HG02973 (cell line): ENCODE data around the gene ZBED4.

Experiments used
- ATAC-seq: cut with Tn5 transposase; IDR thresholded peaks from one replicate; pipeline ENCODE4 v1.9.1; 2021; ENCODE audit warnings: moderate library complexity; ENCODE audit not compliant: unreplicated experiment

The ZBED4 gene

GRCh38 chr22:49853981-49854831 is 562 bp downstream of the ZBED4 start:
- ATAC-seq = peak; percentile 4

DNA sequence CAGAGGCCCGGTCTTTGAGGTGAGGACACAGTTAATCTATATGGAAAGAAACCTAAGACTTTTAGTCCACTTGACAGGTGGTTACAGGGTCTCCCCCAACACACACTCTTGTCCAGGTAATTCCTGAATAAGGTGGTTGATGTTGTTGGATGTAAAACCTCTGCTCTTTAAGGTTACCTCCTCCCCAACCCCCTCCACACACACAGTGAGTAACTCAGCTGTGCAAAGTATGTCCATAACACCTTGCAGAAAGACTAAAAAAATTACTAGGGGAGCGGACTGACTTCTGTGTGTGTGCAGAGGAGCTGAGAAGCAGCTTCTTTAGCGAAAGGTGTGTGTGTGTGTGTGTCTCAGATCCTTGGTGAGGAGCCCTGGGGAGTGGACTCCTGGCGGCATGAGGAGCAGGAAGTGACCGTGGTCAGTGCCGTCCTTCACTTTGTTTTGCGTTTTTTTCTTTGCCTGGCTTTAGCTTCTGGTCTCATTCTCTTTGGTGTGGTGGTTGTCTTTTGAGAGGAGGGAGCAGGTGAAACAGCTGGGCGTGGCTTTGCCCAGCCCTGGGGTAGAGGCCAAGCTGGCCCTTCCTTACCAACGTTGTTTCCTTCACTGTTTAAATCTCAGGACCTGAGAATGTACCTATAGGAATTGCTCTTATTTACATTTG is 1.7 kb downstream of the ZBED4 start:
- ATAC-seq = no peak

- no peak for ATAC-seq
These were observed 2.7 kb downstream of the ZBED4 start for GRCh38 chr22:49856343-49856742.

- no peak for ATAC-seq
These were observed 3.3 kb downstream of the ZBED4 start for GRCh38 chr22:49856766-49857618.

- ATAC-seq = no peak
These were observed 5.2 kb downstream of the ZBED4 start for GRCh38 chr22:49858827-49859226.

DNA sequence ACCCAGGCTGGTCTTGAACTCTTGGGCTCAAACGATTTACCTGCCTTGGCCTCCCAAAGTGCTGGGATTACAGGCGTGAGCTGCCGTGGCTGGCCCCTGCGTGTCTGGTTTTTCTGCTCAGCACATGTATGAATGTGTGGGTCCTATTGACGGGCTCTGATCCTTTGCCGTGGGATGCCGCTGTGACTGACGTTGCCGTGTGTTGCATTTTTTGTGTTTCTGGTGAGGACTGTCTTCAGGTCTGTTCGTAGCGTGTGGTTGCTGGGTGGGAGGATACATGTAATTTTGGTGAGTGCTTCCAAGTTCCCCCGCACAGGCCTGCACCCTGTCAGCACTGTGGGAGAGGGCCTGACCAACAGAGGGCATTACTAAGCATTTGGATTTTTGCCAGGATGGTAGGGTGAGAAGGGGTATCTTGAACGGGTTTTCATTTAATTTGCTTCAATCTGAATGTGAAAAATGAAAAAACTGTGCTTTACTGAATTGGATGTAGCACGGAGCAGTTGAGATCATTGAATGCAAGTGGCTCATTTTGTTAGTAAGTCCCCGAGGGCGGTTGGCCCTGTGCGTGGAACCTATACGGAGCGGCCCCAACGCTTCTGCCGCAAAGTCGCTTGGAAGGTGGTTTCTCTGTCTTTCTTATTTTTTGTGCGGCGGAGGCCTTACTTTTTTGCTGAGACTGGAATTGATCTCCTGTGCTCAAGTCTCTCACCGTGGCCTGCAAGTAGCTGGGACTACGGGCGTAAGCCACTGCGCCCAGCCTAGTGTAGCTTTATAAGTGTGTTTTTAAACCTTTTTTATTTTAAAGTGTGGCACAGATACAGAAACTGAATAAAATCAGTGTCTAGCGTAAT is 8.2 kb downstream of the ZBED4 start:
- ATAC-seq = no peak

GRCh38 chr22:49862496-49862776 is 8.8 kb downstream of the ZBED4 start:
- ATAC-seq = no peak

DNA sequence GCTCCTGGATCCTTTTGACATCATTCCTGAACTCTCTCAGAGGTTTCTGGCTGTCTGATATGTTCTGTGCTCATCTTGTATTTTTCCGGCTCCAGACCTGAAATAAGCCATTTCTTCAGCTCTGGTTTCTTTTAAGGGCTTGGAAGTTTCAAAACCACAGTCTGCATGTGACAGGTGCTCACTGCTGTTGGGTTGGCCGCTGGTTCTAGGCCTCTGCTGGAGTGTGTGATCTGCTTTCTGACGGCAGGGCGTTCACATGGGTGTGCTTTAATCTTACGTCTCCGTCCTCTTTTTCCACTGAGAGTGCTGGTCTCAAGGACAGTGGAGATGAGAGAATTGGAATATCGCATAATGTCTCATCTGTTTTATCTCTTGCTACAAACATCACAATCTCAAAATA is 10.3 kb downstream of the ZBED4 start:
- ATAC-seq = no peak

GRCh38 chr22:49865156-49865555 is 11.5 kb downstream of the ZBED4 start:
- no peak for ATAC-seq

DNA sequence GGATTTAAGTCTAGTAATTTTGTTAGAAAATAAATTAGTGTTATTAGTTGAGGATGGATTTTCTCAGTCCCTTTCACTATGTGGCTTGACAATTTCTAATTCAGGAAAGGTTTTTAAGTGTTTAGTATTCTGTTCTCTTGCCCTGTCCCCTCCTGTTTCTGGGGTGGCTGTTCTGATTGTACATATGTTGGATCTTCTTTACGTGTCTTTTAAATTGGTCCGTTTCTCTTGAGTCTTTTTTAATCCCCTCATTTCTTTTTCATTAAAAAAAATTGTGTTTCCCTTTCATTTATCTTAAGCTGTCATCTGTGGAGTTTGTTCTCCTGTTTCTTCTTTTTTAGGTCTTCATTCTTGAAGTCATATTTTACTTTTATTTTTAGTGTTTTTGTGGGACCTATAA is 12.5 kb downstream of the ZBED4 start:
- no peak for ATAC-seq

- no peak for ATAC-seq
These were observed 13.0 kb downstream of the ZBED4 start for GRCh38 chr22:49866646-49867045.

- no peak for ATAC-seq
These were observed 13.9 kb downstream of the ZBED4 start for GRCh38 chr22:49867303-49868265.

DNA sequence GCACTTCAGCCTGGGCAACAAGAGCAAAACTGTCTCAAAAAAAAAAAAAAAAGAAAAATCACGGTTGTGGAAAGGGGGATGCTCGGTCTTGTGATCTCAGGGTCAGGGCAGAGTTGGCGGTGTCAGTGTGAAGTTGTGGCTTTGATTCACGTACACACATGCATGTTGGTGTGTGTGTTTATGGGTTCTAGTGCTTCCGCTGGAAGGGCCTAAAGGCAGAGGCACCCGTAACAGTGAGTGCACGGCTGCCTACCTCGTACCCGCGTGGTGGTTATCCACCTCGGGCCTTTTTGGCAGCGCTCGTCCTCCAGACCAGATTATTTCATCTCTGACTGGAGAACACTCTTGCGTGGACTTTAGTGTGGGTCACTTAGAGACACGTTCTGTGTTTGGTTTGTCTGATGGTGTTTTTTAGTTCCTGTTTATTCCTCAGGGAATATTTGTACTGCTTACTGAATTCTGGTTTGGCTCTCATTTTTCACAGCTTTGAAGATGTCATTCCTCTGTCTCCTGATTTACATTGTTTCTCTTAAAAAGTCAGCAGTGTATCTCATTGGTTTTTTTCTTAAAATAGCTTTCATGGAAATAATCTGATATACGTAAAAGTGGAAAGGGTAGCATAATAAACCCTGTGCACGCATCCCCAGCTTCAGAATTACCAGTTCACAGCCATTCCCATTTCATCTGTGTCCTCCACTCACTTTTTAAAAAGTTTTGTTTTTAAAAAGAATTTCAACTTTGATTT is 15.6 kb downstream of the ZBED4 start:
- no peak for ATAC-seq

GRCh38 chr22:49869845-49870712 is 16.4 kb downstream of the ZBED4 start:
- no peak for ATAC-seq

DNA sequence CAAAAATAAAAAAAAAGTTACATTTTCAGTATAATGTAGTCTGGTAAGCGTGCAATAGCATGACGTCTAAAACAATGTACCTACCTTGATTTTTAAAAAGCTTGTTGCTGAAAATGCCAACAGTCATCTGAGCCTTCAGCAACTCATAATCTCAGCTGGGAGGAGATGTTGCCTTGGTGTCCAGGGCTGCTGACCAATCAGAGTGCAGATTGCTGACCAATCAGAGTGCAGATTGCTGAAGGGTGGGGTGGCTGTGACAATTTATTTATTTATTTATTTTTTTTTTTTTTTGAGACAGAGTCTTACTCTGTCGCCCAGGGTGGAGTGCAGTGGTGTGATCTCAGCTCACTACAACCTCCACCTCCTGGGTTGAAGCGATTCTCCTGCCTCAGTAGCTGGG is 17.8 kb downstream of the ZBED4 start:
- no peak for ATAC-seq

DNA sequence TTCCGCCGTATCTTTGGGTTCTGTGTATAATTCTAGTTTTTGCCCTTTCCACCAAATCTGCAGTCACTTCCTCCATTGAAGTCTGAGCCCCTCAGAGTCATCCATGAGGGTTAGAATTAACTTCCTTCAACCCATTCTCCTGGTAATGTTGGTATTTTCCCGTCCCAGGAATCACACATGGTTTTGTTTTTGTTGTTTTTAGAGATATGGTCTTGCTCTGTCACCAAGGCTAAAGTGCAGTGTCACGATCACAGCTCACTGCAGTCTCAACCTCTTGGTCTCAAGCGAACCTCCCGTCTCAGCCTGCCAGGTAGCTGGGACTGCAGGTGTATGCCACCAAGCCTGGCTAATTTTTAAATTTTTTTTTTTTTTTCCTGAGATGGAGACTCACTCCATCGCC is 18.7 kb downstream of the ZBED4 start:
- ATAC-seq = no peak

- no peak for ATAC-seq
These were observed 19.7 kb downstream of the ZBED4 start for GRCh38 chr22:49873228-49873940.
